Stromal cell of bone marrow (primary cell): ENCODE measurements around the gene PTGIS.
A peak's percentile ranks its signal among the peaks of the same experiment; 100 is the strongest.

Source experiments
- DNase-seq: peaks from one replicate; pipeline ENCODE4 v3.0.0-alpha.2; 2012; ENCODE audit warnings: low read depth

PTGIS gene

DNA sequence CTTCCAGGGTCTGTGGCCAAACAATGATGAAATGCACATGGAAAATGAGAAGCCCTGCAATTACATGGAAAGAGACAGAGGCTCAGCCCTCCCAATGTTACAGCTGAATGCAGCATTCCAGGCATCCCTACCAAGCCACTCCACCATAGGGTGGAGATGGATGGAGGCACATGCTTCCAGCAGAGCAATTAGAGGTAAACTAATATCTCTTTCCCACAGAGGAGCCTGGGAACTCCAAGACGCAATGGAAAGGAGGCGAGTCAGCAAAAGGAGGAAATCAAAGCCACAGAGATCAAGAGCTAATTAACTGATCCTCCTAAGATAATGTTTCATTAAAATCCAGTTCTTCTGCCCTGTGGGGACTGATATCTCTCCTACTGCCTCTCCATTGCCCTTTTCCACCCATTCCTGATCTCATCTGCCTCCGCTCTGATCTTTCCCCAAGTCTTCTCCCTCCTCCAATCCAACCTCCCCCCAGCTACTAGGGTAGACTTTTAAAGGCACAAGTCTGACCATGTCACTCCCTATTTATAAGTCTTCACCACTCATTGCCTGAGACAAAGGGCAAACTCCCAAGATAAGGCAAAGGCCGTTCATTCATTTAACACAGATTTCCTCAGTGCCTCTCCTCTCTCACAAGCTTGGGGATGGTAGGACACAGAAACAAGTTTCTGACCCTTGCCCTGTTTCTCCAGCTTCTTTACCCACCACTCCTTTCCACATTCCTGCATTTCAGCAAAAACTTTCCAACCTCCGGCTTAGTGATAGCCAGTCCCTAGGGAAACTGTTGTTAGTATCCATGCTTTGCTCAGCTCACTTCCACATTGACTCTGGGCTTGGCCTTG lies 71.2 kb downstream of the PTGIS start:
- peak; percentile 12 for DNase-seq

GRCh38 chr20:49496043-49496442 lies 71.9 kb downstream of the PTGIS start:
- no peak for DNase-seq

- DNase-seq, result no peak
Measured at GRCh38 chr20:49490689-49491088, 77.2 kb downstream of the PTGIS start.

GRCh38 chr20:49489688-49490087 lies 78.2 kb downstream of the PTGIS start:
- no peak for DNase-seq

DNA sequence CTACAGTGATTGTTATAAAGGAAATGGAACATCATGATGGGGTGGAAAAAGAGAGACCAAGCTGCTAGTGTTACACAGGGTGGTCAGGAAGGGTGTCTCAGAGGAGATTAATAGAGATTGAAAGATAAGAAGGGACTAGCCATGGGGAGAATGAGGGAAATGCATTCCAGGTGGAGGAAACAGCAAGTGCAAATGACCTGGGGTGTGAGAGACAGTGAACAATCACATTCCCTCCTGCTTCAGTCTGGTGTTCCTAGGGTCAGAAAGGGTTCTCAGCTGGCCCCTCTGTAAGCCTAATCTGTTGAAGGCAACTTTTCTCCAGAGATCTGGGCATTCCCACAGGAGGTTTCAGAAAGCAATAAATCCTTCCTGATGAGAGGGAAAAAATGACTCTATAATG lies 81.9 kb downstream of the PTGIS start:
- no peak for DNase-seq

- DNase-seq, result no peak
Measured at GRCh38 chr20:49485563-49485962, 82.4 kb downstream of the PTGIS start.

GRCh38 chr20:49484180-49485140 lies 83.5 kb downstream of the PTGIS start:
- DNase-seq, result peak; percentile 46

GRCh38 chr20:49483696-49484123 lies 84.2 kb downstream of the PTGIS start:
- DNase-seq, result no peak

GRCh38 chr20:49483018-49483695 lies 84.8 kb downstream of the PTGIS start:
- no peak for DNase-seq

DNA sequence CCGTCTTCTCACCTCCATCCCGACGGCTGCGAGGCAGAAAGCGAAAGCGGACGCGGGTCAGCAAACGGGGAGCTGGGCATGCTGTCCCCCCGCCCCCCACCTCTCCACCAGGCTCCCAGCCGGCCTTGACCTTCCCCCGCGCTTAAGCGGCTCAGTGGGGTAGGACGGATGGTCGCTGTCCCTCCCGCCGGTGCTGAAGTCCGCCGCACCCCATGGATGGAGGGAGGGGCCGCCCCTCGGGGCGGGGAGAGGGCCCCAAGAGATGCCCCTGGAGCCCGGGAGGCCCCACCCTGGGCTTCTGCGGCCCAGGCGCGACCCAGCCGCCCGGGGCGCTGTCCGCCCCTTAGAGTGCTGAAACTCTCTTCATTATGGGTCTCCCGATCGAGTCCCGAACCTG lies 85.3 kb downstream of the PTGIS start, which contains the start of gene KCNB1:
KCNB1 (minus strand) TSS at position 48 of the 397 bp plus-strand sequence. CDS start 188 bp downstream, outside the sequence.
- DNase-seq, result no peak

- no peak for DNase-seq
Measured at GRCh38 chr20:49482173-49482572, 85.8 kb downstream of the PTGIS start.

- DNase-seq, result no peak
Measured at GRCh38 chr20:49481116-49481515, 86.8 kb downstream of the PTGIS start.

GRCh38 chr20:49480236-49480635 lies 87.7 kb downstream of the PTGIS start:
- DNase-seq, result no peak

GRCh38 chr20:49479785-49480184 lies 88.2 kb downstream of the PTGIS start:
- no peak for DNase-seq

- no peak for DNase-seq
Measured at GRCh38 chr20:49478754-49479689, 88.9 kb downstream of the PTGIS start.

DNA sequence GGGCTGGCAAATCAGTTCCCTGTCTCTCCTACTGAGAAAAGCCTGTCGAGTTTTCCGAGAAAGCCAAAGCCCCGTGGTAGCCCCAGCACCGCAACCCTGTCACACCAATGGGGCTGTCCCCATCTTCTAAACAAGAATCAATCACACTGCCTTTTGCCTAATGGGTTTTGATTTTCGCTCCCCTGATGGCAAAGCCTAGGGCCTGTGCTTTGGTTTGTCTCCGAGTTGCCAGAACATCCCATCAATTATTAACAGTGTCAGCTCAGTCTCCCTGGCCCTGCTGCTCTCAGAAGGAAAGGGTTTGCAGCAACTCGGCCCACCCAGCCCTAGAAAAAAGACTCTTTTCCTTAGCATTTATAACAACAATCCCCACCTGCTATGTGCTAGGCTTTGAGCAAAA lies 89.7 kb downstream of the PTGIS start:
- DNase-seq, result no peak

- DNase-seq, result no peak
Measured at GRCh38 chr20:49477200-49477599, 90.7 kb downstream of the PTGIS start.

DNA sequence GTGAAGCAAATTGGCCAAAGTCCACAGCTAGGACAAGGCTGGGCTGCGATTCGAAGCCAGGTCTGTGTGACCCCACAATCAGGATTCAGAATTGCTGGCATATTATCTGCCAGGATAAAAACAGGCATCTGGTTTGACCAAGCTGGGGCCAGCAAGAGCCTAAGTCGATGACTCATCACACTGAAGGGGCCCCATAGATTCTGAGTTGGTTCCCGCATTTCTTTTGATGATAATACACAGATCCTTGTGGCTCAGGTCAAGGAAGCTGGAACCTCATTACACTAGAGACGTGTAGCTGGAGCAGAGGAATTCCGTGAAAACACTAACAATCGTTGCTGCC lies 92.0 kb downstream of the PTGIS start:
- DNase-seq, result no peak

- no peak for DNase-seq
Measured at GRCh38 chr20:49475292-49476015, 92.5 kb downstream of the PTGIS start.

- DNase-seq, result no peak
Measured at GRCh38 chr20:49471397-49471796, 96.5 kb downstream of the PTGIS start.
